ENCODE results near the gene GPX2. TPM values are rescaled to one million over a fixed set of nuclear protein-coding genes. Genes with fewer than 3 reads are reported as not detected.

GPX2 gene
- total RNA-seq, 2 experiments from 2014 or later, result not detected

DNA sequence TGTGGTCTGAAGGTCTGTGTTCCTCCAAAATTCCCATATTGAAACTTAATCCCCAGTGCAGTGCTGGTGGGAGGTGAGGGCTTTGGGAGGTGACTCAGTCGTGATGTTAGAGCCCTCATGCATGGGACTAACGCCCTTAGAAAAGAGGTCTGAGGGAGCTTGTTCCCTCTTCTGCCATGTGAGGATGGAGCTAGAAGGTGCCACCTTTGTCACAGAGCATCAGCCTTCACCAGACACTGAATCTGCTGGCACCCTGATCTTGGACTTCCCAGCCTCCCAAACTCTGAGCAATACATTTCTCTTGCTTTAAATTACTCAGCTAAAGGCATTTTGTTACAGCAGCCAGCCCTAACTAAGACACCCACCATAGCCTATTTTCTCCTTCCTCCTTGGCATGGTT, 15.7 kb upstream of the GPX2 start:
- H3K27ac Mint-ChIP-seq, result no peak overlapping the region
- H3K9me3 Mint-ChIP-seq, result no peaks in the 10 kb centered on the region
- CTCF ChIA-PET, result no interaction called here
- H3K4me1 Mint-ChIP-seq (ENCODE audit: low read depth), result no peaks in the 10 kb centered on the region
- intact Hi-C loops (cut with micrococcal nuclease), result no loop called here
- no peak overlapping the region for H3K4me3 Mint-ChIP-seq
- H3K36me3 Mint-ChIP-seq, result peaks cover 2% of the 10 kb centered on the region
- POLR2A ChIA-PET, result interaction anchor here (0.8 kb wide), 1 partner anchor 11 kb away, joined by 3 read pairs; no protein-coding TSS in a partner anchor
- DNase-seq, result no peak
- no peaks in the 10 kb centered on the region for H3K27me3 Mint-ChIP-seq

DNA sequence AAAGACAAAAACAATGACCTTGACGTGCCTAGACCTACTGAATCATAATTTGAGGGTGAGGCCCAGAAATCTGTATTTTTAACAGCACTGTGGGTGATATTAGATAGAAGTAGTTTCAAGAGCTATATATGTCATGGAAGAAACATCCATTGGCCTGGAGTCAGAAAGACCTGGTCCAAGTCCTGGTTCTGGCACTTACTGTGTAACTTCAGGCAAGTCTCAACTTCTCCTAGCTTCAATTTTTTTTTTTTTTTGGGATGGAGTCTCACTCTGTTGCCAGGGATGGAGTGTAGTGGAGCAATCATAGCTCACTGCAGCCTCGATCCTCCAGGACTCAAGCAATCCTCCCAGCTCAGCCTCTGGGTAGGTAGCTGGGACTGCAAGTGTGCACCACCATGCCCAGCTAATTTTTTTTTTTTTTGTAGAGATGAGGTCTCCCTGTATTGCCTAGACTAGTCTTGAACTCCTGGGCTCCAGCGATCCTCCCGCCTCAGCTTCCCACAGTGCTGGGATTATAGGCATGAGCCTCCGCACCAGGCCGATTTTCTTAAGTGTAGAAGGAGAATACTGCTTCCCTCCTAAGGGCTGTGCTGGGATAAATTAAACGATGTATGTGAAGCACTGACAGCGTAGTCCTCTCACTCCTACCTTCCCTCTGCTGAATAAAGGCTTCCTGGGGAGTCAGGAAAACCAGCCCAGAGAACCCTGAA, 14.3 kb upstream of the GPX2 start:
- intact Hi-C loops (cut with micrococcal nuclease), result no loop called here
- POLR2A ChIA-PET, result no interaction called here
- no peak overlapping the region for H3K27ac Mint-ChIP-seq
- CTCF ChIA-PET, result interaction anchor here (0.6 kb wide), 1 partner anchor 280 kb away, joined by 3 read pairs; no protein-coding TSS in a partner anchor
- no peaks in the 10 kb centered on the region for H3K9me3 Mint-ChIP-seq
- peaks cover 2% of the 10 kb centered on the region for H3K36me3 Mint-ChIP-seq
- no peak overlapping the region for H3K4me3 Mint-ChIP-seq
- no peaks in the 10 kb centered on the region for H3K27me3 Mint-ChIP-seq
- no peak for DNase-seq
- no peaks in the 10 kb centered on the region for H3K4me1 Mint-ChIP-seq (ENCODE audit: low read depth)

DNA sequence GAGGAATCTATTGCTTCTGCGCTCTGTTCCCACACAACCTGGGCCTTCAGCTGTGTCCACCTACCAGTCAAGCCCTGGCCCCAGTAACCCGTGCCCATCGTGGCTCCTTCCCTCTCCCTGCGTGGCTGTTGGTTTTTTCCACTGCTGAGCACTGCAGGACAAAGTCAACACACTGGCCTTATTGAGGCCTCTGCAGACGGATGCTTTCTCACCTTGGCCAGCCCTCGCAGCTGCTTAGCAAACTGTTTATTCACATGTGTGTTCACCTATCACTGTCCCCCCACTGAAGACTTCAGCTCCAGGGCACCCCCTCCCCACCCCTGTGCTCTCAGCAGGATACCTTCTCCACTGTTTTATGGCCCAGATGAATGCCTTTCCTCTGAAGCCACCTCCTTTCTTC, 12.8 kb upstream of the GPX2 start:
- CTCF ChIA-PET, result no interaction called here
- Mint-ChIP-seq H3K4me1 (ENCODE audit: low read depth) (no peaks in the 10 kb centered on the region), H3K27ac (no peak overlapping the region)

DNA sequence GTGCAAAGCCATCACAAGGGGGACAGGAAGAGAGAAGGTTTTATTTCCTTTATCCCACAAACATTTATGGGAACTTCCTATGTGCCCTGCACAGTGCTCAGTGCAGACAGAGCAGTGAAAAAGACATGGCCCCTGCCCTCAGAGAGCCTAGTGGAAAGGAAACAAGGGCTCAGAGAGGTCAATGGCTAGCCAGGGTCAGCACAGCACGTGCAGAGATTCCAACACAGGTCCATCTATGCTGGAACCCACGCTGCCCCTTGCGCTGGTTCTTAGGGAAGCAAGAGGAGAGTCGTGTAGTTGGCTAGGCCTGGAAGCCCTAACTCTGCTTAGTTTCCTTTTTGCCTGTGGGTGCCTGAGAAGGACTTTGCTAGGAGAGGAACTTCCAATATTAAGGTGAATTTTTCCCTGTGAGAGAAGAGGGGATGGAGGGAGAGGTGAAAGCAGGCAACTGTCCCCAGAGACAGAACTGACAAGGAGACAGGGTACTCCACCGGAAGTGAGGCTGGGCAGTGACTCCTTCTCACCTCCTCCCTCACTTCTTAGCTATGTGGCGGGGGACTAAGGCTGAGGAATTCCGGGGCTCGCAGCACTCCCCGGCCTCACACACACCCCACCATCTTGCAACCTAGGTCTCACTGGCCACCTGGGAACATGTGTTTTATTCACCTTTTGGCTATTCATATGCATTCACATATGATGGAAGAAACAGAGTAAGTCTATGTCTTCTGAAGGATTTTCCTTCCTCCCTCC, 12.1 kb upstream of the GPX2 start:
- POLR2A ChIA-PET, result no interaction called here
- peaks cover 2% of the 10 kb centered on the region for H3K36me3 Mint-ChIP-seq
- no peaks in the 10 kb centered on the region for H3K4me1 Mint-ChIP-seq (ENCODE audit: low read depth)
- H3K27ac Mint-ChIP-seq, result no peak overlapping the region
- CTCF ChIA-PET, result no interaction called here
- no peaks in the 10 kb centered on the region for H3K9me3 Mint-ChIP-seq
- no peak overlapping the region for H3K4me3 Mint-ChIP-seq
- DNase-seq, result no peak
- intact Hi-C loops (cut with micrococcal nuclease), result no loop called here
- H3K27me3 Mint-ChIP-seq, result no peaks in the 10 kb centered on the region

More for the DNA sequence above, 12.8 kb upstream of the GPX2 start:
- no peaks in the 10 kb centered on the region for H3K9me3 Mint-ChIP-seq
- no peak for DNase-seq
- peaks cover 2% of the 10 kb centered on the region for H3K36me3 Mint-ChIP-seq
- no peak overlapping the region for H3K4me3 Mint-ChIP-seq
- intact Hi-C loops (cut with micrococcal nuclease), result no loop called here
- POLR2A ChIA-PET, result no interaction called here
- H3K27me3 Mint-ChIP-seq, result no peaks in the 10 kb centered on the region

DNA sequence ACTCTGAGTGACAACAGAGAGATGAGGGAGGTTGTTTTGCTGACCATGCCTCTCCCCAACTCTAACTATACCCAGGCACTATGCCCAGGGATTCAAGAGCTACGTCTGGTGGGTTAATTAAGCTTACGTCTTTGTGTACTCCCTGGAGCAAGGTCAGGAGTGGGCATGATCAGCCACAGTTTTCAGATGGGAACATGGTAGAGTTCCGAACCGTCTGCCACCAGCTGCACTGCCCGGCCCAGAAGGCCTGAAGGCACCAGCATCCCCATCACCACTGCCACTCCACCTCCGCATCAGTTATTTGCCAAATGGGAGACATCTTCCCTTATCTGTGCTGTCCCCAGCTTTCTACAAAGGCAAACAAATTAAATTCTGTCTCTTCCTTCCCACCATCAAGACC, 11.1 kb upstream of the GPX2 start:
- ChIA-PET CTCF (interaction anchor here (0.9 to 1.4 kb wide), 3 partner anchors 12 to 131 kb away, joined by 3 read pairs; no protein-coding TSS in a partner anchor), POLR2A (interaction anchor here (0.6 kb wide), 1 partner anchor 248 kb away, joined by 3 read pairs; no protein-coding TSS in a partner anchor)
- no peaks in the 10 kb centered on the region for H3K4me1 Mint-ChIP-seq (ENCODE audit: low read depth)
- H3K4me3 Mint-ChIP-seq, result no peak overlapping the region
- intact Hi-C loops (cut with micrococcal nuclease), result no loop called here
- no peaks in the 10 kb centered on the region for H3K9me3 Mint-ChIP-seq
- peaks cover 4% of the 10 kb centered on the region for H3K36me3 Mint-ChIP-seq
- no peaks in the 10 kb centered on the region for H3K27me3 Mint-ChIP-seq
- DNase-seq, result no peak
- no peak overlapping the region for H3K27ac Mint-ChIP-seq

DNA sequence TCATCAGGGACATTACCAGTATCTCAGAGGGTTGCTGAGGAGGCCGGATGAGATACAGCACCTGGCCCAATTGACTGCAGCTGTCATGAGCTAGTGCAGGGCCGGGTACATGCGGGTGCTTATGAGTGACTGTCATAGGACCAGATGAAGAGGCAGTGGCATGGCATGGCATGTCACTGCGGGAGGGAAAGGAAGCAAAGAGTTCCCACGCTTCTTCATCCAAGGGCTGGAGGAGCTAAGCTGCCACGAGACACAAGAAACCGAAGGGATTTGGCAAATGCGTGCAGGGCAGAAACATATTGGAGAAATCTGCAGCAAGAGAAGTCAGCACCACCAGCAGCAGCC, 10.7 kb upstream of the GPX2 start:
- no peak for DNase-seq
- ChIA-PET POLR2A (interaction anchor here (0.6 kb wide), 1 partner anchor 249 kb away, joined by 3 read pairs; no protein-coding TSS in a partner anchor), CTCF (interaction anchor here (0.9 to 1.4 kb wide), 3 partner anchors 13 to 130 kb away, joined by 3 read pairs; no protein-coding TSS in a partner anchor)
- peaks cover 4% of the 10 kb centered on the region for H3K36me3 Mint-ChIP-seq
- no peaks in the 10 kb centered on the region for H3K27me3 Mint-ChIP-seq
- intact Hi-C loops (cut with micrococcal nuclease), result no loop called here
- no peak overlapping the region for H3K27ac Mint-ChIP-seq
- no peaks in the 10 kb centered on the region for H3K9me3 Mint-ChIP-seq
- H3K4me3 Mint-ChIP-seq, result no peak overlapping the region
- H3K4me1 Mint-ChIP-seq (ENCODE audit: low read depth), result no peaks in the 10 kb centered on the region

DNA sequence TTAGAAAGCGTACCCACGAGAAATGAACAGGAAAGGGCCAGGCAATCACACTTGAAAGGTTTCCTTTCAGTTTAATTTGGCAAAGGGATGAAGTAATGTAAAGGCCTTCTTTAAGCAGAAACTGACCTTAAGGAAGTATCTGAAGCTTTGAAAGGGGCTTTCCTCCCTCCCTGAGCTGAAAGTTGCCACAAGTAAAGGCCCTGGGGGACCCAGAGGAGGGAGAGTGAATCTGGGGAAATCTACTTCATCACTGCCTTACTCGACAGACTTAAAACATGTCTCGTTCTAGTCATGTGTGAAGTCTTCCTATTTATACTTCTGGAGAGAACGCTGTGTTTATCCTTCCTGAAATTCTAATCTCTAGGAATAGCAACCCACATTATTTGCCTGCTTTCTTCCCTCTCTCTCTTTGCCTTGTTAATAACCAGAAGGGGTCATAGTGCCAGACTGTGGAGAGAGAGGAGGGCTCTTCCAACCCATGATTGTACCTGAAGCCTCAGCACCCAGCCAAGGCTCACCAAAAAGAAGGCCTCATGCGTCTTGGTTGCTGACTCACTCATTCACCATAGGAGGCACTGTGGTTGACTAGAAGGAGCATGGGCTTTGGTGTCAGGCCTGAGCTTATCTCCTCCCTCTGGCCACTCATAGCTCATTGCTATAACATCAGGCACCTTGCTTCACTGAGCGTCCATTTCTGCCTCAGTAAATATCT, 10.2 kb upstream of the GPX2 start:
- intact Hi-C loops (cut with micrococcal nuclease), result no loop called here
- no peak for DNase-seq
- Mint-ChIP-seq H3K27me3 (no peaks in the 10 kb centered on the region), H3K27ac (no peak overlapping the region), H3K4me1 (ENCODE audit: low read depth) (no peaks in the 10 kb centered on the region), H3K9me3 (no peaks in the 10 kb centered on the region), H3K36me3 (peaks cover 4% of the 10 kb centered on the region), H3K4me3 (no peak overlapping the region)
- CTCF ChIA-PET, result interaction anchor here (0.9 to 1.4 kb wide), 3 partner anchors 13 to 130 kb away, joined by 3 read pairs; no protein-coding TSS in a partner anchor
- POLR2A ChIA-PET, result no interaction called here

DNA sequence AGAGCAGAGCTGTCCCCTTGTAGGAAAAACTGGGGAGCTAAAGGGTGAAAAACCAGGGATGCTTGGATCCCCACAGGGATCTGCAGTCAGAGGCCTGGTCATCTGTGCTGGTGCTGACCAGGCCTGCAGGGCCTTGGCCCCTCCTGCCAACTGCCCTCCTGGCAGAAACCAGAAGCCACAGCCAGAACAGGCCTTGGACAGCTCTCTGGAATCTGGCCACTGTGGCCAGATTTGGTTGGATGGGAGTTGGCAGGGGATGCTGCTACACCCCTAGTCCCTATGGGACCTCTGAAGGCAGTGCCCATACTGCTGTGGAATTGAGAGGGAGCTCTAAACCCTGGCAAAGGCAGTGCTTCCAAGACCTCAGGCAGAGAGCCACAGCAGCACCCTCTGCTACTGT, 9.2 kb upstream of the GPX2 start:
- ChIA-PET CTCF (no interaction called here), POLR2A (no interaction called here)
- Mint-ChIP-seq H3K4me3 (no peak overlapping the region), H3K9me3 (no peaks in the 10 kb centered on the region), H3K27ac (no peak overlapping the region), H3K36me3 (peaks cover 6% of the 10 kb centered on the region), H3K4me1 (ENCODE audit: low read depth) (no peaks in the 10 kb centered on the region), H3K27me3 (no peaks in the 10 kb centered on the region)
- intact Hi-C loops (cut with micrococcal nuclease), result no loop called here
- no peak for DNase-seq

DNA sequence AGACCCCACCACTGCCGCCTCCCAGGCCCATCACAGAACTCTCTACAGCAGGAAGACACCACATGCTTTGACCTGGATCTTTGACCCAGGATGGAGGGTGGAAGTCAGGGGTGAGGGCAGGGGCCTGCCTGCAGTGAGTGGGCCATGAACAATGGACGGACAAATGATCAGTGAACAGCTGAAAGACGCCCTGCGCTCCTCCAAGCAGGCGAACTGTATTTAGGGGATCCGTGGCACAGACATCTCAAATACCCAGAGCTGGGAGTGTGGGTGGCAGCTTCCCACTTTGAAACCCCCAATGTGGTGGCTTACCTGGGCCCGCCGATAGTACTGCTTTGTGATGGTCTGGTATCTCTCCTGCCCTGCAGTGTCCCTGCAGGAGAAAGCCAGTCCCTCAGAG, 8.7 kb upstream of the GPX2 start:
- ChIA-PET POLR2A (no interaction called here), CTCF (no interaction called here)
- no peak overlapping the region for H3K4me3 Mint-ChIP-seq
- DNase-seq, result no peak
- H3K27ac Mint-ChIP-seq, result no peak overlapping the region
- no peaks in the 10 kb centered on the region for H3K27me3 Mint-ChIP-seq
- H3K4me1 Mint-ChIP-seq (ENCODE audit: low read depth), result no peaks in the 10 kb centered on the region
- intact Hi-C loops (cut with micrococcal nuclease), result no loop called here
- peaks cover 6% of the 10 kb centered on the region for H3K36me3 Mint-ChIP-seq
- H3K9me3 Mint-ChIP-seq, result no peaks in the 10 kb centered on the region

DNA sequence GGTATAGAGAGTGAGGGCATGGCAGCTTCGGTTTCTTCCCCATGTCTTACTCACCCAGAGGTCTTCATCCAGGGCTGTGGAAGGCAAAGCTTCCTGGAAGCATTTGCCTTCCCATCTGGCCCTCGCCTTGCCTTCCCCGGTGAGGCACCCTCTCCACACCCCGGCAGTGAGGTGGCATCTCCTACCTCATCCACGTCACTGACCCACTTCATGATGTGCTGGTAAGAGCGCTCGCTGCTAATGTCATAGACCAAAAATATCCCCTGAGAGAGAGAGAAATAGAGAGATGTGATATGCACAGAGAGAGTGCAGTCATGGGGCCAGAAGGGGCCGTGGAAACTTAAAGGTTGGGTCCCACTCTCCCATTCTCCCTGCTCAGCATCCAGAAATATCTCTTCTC, 8.3 kb upstream of the GPX2 start:
- CTCF ChIA-PET, result no interaction called here

DNA sequence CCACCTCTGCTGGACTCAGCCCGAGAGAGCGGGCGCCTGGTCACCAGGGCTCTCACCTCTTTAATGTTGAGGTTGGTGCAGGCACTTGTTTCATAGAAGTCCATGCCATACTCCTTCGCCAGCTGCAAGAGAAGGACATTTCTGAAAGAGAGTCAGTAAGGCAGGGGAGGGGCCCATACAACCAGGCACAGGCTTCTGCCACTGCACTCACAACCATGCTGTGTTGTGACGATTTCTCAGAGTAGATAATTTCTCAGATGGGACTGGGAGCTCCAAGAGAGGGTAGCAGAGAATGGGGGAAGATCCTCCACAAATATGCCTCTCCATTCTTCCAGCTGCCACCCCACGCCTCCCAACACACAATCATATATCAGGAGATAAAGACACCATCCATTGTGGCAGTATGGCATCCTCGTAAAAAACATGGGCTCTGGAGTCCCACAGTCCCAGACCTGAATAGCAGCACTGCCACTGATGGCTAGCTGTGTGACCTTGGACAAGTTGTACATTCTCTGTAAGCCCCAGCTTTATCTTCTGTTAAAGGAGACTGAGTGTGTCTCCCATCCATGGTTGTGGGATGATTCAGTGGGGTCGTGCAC, 6.2 kb upstream of the GPX2 start:
- Mint-ChIP-seq H3K9me3 (no peaks in the 10 kb centered on the region), H3K27ac (no peak overlapping the region), H3K4me3 (no peak overlapping the region), H3K4me1 (ENCODE audit: low read depth) (peaks cover 3% of the 10 kb centered on the region), H3K27me3 (no peaks in the 10 kb centered on the region), H3K36me3 (peaks cover 11% of the 10 kb centered on the region)
- POLR2A ChIA-PET, result interaction anchor here (0.9 kb wide), 1 partner anchor 57 kb away, joined by 3 read pairs; no protein-coding TSS in a partner anchor
- CTCF ChIA-PET, result no interaction called here
- intact Hi-C loops (cut with micrococcal nuclease), result no loop called here
- DNase-seq, result no peak

More for the DNA sequence above, 8.3 kb upstream of the GPX2 start:
- Mint-ChIP-seq H3K4me3 (no peak overlapping the region), H3K27ac (no peak overlapping the region), H3K4me1 (ENCODE audit: low read depth) (no peaks in the 10 kb centered on the region), H3K9me3 (no peaks in the 10 kb centered on the region), H3K36me3 (peaks cover 6% of the 10 kb centered on the region), H3K27me3 (no peaks in the 10 kb centered on the region)
- no peak for DNase-seq
- intact Hi-C loops (cut with micrococcal nuclease), result no loop called here
- POLR2A ChIA-PET, result no interaction called here

Data from activated CD4-positive, alpha-beta memory T cell treated with anti-CD3 and anti-CD28 coated beads for 36 hours (primary cell).